B cell (primary cell): ENCODE results near the gene SAMD10. TPM values are rescaled to one million over a fixed set of nuclear protein-coding genes. Genes with fewer than 3 reads are reported as not detected.

Experiments used
- ATAC-seq: fragments of 200-7000 bp; cut with Tn5 transposase; one replicate; pipeline ENCODE4 v1.10.0; 2021; ENCODE audit warnings: low read depth, mild to moderate bottlenecking, moderate number of reproducible peaks, moderate library complexity
- CTCF ChIA-PET: fragments of 350-600 bp; sonication (Branson Sonifier 250); formaldehyde crosslinking; loops from one replicate; lab custom pipeline; 2021; ENCODE audit warnings: antibody characterized with exemption, inconsistent platforms; lab: Charles Lee
- POLR2A ChIA-PET: fragments of 350-600 bp; sonication (Branson Sonifier 250); formaldehyde crosslinking; loops from one replicate; lab custom pipeline; 2021; ENCODE audit warnings: antibody characterized with exemption; lab: Charles Lee
- DNase-seq: peaks from one replicate; pipeline ENCODE4 v3.0.0; 2013
- H2AFZ ChIP-seq: 2 replicates; pipeline ENCODE4 v1.6.1; 2012; ENCODE audit warnings: mild to moderate bottlenecking, low read depth, low read length; ENCODE audit not compliant: insufficient read depth, poor library complexity, severe bottlenecking
- H3K27ac ChIP-seq, 2 donors: 1 replicate in 1 of 2; 2 replicates in 1 of 2; pipeline ENCODE4 v1.5.1; 2012 to 2013; ENCODE audit warnings: low read length in 2 of 2, mild to moderate bottlenecking in 2 of 2, moderate library complexity in 1 of 2
- H3K27me3 ChIP-seq, 4 experiments: fragments of 200-600 bp in 1 of 4; sonication (generic) in 1 of 4; replicated peaks in 1 of 4; 1 replicate in 2 of 4; 2 replicates in 2 of 4; pipeline versions ENCODE4 v1.6.1 to v1.7.0; 2013 to 2016; ENCODE audit warnings: low read length in 3 of 4, mild to moderate bottlenecking in 2 of 4, mixed read lengths in 1 of 4, moderate library complexity in 1 of 4; ENCODE audit not compliant: insufficient read depth in 4 of 4, control insufficient read depth in 3 of 4; ENCODE audit errors: control extremely low read depth in 1 of 4
- H3K36me3 ChIP-seq, 2 experiments: replicated peaks in 1 of 2; 1 replicate in 1 of 2; 2 replicates in 1 of 2; pipeline versions ENCODE4 v1.6.1 to v1.7.1; 2013; ENCODE audit warnings: low read length in 1 of 2; ENCODE audit not compliant: insufficient read depth in 2 of 2, control insufficient read depth in 1 of 2; ENCODE audit errors: control extremely low read depth in 1 of 2, extremely low read depth in 1 of 2
- H3K4me1 ChIP-seq, 2 donors: fragments of 200-600 bp in 1 of 2; sonication (generic) in 1 of 2; 1 replicate in 1 of 2; 2 replicates in 1 of 2; pipeline versions ENCODE4 v1.5.1 to v1.6.1; 2013 to 2017; ENCODE audit warnings: low read length in 2 of 2; ENCODE audit not compliant: control insufficient read depth in 2 of 2, insufficient read depth in 2 of 2
- H3K4me2 ChIP-seq: replicated peaks from 2 replicates; pipeline ENCODE3; 2012; ENCODE audit warnings: mild to moderate bottlenecking, low read depth, low read length; ENCODE audit not compliant: poor library complexity, severe bottlenecking
- H3K4me3 ChIP-seq, 5 experiments: fragments of 200-600 bp in 1 of 5; sonication (generic) in 1 of 5; 1 replicate in 3 of 5; 2 replicates in 2 of 5; pipeline versions ENCODE4 v1.5.1 to v1.7.0; 2011 to 2016; ENCODE audit warnings: low read length in 4 of 5, mild to moderate bottlenecking in 4 of 5, low read depth in 2 of 5, control low read depth in 1 of 5, moderate library complexity in 1 of 5; ENCODE audit not compliant: insufficient read depth in 1 of 5; ENCODE audit errors: control extremely low read depth in 1 of 5, extremely low read depth in 1 of 5
- H3K79me2 ChIP-seq: fragments of 200-600 bp; sonication (generic); one replicate; pipeline ENCODE4 v1.6.0; 2016; ENCODE audit warnings: low read length; ENCODE audit not compliant: control insufficient read depth, insufficient read depth
- H3K9ac ChIP-seq: fragments of 200-600 bp; sonication (generic); 2 replicates; pipeline ENCODE4 v1.6.1; 2017; ENCODE audit warnings: mild to moderate bottlenecking, low read length, moderate library complexity
- H3K9me3 ChIP-seq, 3 donors: one replicate each; pipeline versions ENCODE4 v1.6.1 to v1.7.1; 2013; ENCODE audit warnings: low read length in 2 of 3; ENCODE audit not compliant: control insufficient read depth in 2 of 3, insufficient read depth in 1 of 3; ENCODE audit errors: control extremely low read depth in 1 of 3
- H4K20me1 ChIP-seq: 2 replicates; pipeline ENCODE4 v1.6.0; 2012; ENCODE audit warnings: mild to moderate bottlenecking, low read length; ENCODE audit not compliant: insufficient read depth, control insufficient read depth, poor library complexity, severe bottlenecking
- H3K27ac Mint-ChIP-seq: one replicate; pipeline ENCODE4 v1.8.0; 2021; ENCODE audit warnings: mixed read lengths
- H3K27me3 Mint-ChIP-seq: one replicate; pipeline ENCODE4 v1.8.0; 2021; ENCODE audit warnings: mixed read lengths
- H3K4me1 Mint-ChIP-seq: one replicate; pipeline ENCODE4 v1.8.0; 2021; ENCODE audit warnings: mixed read lengths
- H3K4me3 Mint-ChIP-seq: one replicate; pipeline ENCODE4 v1.8.0; 2021; ENCODE audit warnings: mixed read lengths
- H3K9me3 Mint-ChIP-seq: one replicate; pipeline ENCODE4 v1.8.0; 2022; ENCODE audit warnings: mixed read lengths; ENCODE audit not compliant: insufficient read depth
- CTCF ChIP-seq: fragments of 200-600 bp; IDR thresholded peaks from one replicate; pipeline ENCODE4 v1.8.0; 2022; ENCODE audit warnings: antibody characterized with exemption, mild to moderate bottlenecking
- EZH2 ChIP-seq: IDR thresholded peaks from 2 replicates; pipeline ENCODE4 v1.6.1; 2012; ENCODE audit warnings: borderline replicate concordance, low read depth, mild to moderate bottlenecking, moderate library complexity, low read length; ENCODE audit not compliant: insufficient read depth, poor library complexity, severe bottlenecking
- WGBS: methylation state at CpG from one replicate; pipeline ENCODE4 v1.1.5; 2013; ENCODE audit warnings: missing lambda C conversion rate; ENCODE audit not compliant: insufficient coverage; 5-methylcytosine and 5-hydroxymethylcytosine counted together
- intact Hi-C: fragments of 100-400 bp; cut with micrococcal nuclease; formaldehyde crosslinking; loops from one replicate; pipeline ENCODE4 v1.10.0; 2022
- polyA plus RNA-seq: library from polyadenylated mRNA; depleted of rRNA; stranded (reverse); fragments of >200 nt; gene quantifications from 2 replicates; pipeline ENCODE4 v1.2.3, GENCODE V29; 2012
- total RNA-seq, 2 donors: library from RNA; stranded (reverse); fragments of 120-200 nt in 1 of 2; gene quantifications; 1 replicate in 1 of 2; 2 replicates in 1 of 2; pipeline versions ENCODE4 v1.2.3 to v1.2.4, GENCODE V29; 2013 to 2022

Gene SAMD10
- total and polyA plus RNA-seq, 2 donors (not counting 1 experiment from before 2014, with no cell fraction given), result 12.7 to 34.2 TPM

DNA sequence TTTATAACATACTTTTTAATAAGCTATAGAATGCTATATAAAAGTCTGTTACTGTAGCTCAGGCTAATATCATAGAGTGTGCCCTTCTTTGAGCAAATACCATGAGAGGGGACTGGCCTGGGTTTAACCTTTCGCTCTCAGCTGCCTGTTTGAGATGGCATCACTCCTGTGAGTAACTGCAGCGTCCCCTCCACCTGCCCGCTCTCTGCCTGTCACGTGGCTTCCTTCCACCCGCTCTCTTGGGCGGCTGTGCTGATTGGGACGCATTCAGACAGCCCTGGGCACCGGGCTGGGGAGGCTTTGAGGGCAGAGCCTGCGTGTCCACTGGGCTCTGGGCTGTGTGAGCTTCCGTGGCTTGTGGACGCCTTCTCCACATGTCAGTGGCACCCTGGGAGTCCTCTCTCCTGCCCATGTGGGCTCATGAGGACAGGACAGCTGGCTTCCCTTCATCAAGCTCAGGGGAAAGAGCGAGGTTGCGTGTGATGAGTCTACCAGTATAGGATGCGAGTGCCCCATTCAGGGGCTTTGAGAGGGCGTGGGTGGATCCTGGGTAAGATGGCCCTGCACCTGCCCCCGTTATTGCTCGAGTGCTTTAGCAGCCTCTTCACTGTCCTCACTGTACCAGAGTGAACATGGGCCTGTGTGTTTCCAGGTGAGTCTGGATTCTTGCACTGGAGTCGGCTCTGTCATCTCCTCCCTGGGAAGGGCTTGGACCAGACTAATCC lies 45.8 kb upstream of the SAMD10 start:
- Histone ChIP-seq H3K27me3 (no peaks in the 10 kb centered on the region), H4K20me1 (peaks cover 59% of the 10 kb centered on the region), H3K36me3 (peaks cover 3 to 87% of the 10 kb centered on the region in 2 experiments), H3K9me3 (no peaks in the 10 kb centered on the region), H3K79me2 (peaks cover 31% of the 10 kb centered on the region), H3K4me2 (no peak overlapping the region), H3K4me1 (no peaks in the 10 kb centered on the region), H3K4me3 (no peak overlapping the region), H3K9ac (no peak overlapping the region), H3K27ac (no peak overlapping the region), H2AFZ (no peak overlapping the region)
- ATAC-seq (no peak), DNase-seq (no peak)
- TF ChIP-seq CTCF, result no peak
- TF ChIP-seq EZH2, result no peak
- intact Hi-C loops, result no loop called here
- Mint-ChIP-seq H3K4me3 (no peak overlapping the region), H3K4me1 (no peaks in the 10 kb centered on the region), H3K27me3 (no peaks in the 10 kb centered on the region), H3K27ac (no peak overlapping the region), H3K9me3 (no peaks in the 10 kb centered on the region)
- ChIA-PET CTCF (interaction anchor here (0.7 kb wide), 1 partner anchor 207 kb away, joined by 3 read pairs; no protein-coding TSS in a partner anchor), POLR2A (no interaction called here)
- 98% methylated on average over 18 of the region's 18 CpGs for WGBS
